ENCODE results near the gene RAVER2. TPM values are rescaled to one million over a fixed set of nuclear protein-coding genes. Genes with fewer than 3 reads are reported as not detected.

Gene RAVER2
- total RNA-seq, 1 experiment from 2014 or later: 13.3 TPM

DNA sequence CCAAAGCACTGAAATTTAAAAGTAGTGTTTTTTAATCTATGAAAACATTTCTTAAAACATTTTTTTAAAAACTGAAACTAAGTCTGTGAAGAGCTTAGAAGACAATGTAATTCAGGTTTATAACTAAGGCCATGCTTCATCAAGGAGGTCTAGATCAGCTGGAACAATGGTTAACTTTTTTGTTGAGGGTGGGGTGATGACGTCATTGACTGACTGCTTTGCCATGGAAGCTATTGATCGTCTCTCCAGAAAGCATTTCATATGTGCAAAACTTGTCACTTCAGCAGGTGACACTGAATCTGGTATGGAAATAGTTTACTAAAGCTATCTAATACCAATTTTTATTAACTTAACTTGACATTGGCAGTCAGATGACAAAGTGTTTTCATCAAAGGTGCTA is 21.0 kb downstream of the RAVER2 start:
- no peaks in the 10 kb centered on the region for H3K4me1 ChIP-seq (ENCODE audit: insufficient read depth, low read length)
- no peak overlapping the region for H4K8ac ChIP-seq (replicated peaks; ENCODE audit: insufficient read length, low read depth, low read length)
- DNase-seq: no peak
- no peak overlapping the region for H2BK120ac ChIP-seq (ENCODE audit: low read depth, low read length, poor library complexity, severe bottlenecking)
- H2BK20ac ChIP-seq (ENCODE audit: low read depth, low read length, poor library complexity, severe bottlenecking): no peak overlapping the region
- H2AFZ ChIP-seq (ENCODE audit: low read length): no peak overlapping the region
- H3K9me3 ChIP-seq (ENCODE audit: control insufficient read depth, low read depth, low read length): no peaks in the 10 kb centered on the region
- no peak overlapping the region for H2BK12ac ChIP-seq (ENCODE audit: insufficient read length, low read depth, low read length)
- H3K56ac ChIP-seq (ENCODE audit: insufficient read length, low read depth, low read length): no peak overlapping the region
- no peaks in the 10 kb centered on the region for H3K79me1 ChIP-seq (ENCODE audit: insufficient read depth, low read depth, low read length, poor library complexity, severe bottlenecking)
- H2AK5ac ChIP-seq (ENCODE audit: insufficient read length, low read length): no peak overlapping the region
- H3K27me3 ChIP-seq (ENCODE audit: insufficient read depth, low read length): no peaks in the 10 kb centered on the region
- no peak overlapping the region for H3K18ac ChIP-seq (ENCODE audit: insufficient read length, low read depth, low read length)
- Mint-ChIP-seq H3K9me3 (peaks cover 0 to 2% of the 10 kb centered on the region in 2 experiments; a peak in 1 of 5 replicates), H3K4me1 (no peaks in the 10 kb centered on the region; a peak in 1 of 4 replicates), H3K4me3 (no peak overlapping the region), H3K36me3 (ENCODE audit: insufficient read depth in 1 of 3, low read depth in 3 of 3) (peaks cover 10 to 19% (median 17%) of the 10 kb centered on the region in 3 experiments), H3K27ac (no peak overlapping the region), H3K27me3 (ENCODE audit: low read depth) (no peaks in the 10 kb centered on the region)
- WGBS (ENCODE audit: extremely low coverage, insufficient read length, low lambda C conversion rate): no CpG with 5 or more reads among the region's 2 CpGs
- H3K79me2 ChIP-seq (ENCODE audit: insufficient read depth, low read length): no peaks in the 10 kb centered on the region; the same call in 1 of the 2 replicates
- no peak overlapping the region for H3K14ac ChIP-seq (ENCODE audit: insufficient read depth, low read length)
- no peak overlapping the region for H4K91ac ChIP-seq (ENCODE audit: insufficient read length, low read depth, low read length)
- H3K4me2 ChIP-seq (ENCODE audit: insufficient read depth, insufficient read length, low read length): no peak overlapping the region
- no peak overlapping the region for H3K27ac ChIP-seq (ENCODE audit: insufficient read length, low read depth, low read length)
- H2BK15ac ChIP-seq (ENCODE audit: low read depth, low read length): no peak overlapping the region
- H3T11ph ChIP-seq (ENCODE audit: low read length): no peak overlapping the region
- TF ChIP-seq, protein P1, sequence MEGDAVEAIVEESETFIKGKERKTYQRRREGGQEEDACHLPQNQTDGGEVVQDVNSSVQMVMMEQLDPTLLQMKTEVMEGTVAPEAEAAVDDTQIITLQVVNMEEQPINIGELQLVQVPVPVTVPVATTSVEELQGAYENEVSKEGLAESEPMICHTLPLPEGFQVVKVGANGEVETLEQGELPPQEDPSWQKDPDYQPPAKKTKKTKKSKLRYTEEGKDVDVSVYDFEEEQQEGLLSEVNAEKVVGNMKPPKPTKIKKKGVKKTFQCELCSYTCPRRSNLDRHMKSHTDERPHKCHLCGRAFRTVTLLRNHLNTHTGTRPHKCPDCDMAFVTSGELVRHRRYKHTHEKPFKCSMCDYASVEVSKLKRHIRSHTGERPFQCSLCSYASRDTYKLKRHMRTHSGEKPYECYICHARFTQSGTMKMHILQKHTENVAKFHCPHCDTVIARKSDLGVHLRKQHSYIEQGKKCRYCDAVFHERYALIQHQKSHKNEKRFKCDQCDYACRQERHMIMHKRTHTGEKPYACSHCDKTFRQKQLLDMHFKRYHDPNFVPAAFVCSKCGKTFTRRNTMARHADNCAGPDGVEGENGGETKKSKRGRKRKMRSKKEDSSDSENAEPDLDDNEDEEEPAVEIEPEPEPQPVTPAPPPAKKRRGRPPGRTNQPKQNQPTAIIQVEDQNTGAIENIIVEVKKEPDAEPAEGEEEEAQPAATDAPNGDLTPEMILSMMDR (conservative IDR thresholded peaks at IDR 0.05): no peak
- H4K20me1 ChIP-seq (ENCODE audit: control insufficient read depth, insufficient read depth, insufficient read length): no peaks in the 10 kb centered on the region
- H3K23ac ChIP-seq (ENCODE audit: insufficient read length, low read depth, low read length): no peak overlapping the region
- H4K5ac ChIP-seq (ENCODE audit: insufficient read length, low read depth, low read length): no peak overlapping the region
- H3K23me2 ChIP-seq (ENCODE audit: insufficient read length, low read depth, low read length, poor library complexity, severe bottlenecking): no peaks in the 10 kb centered on the region
- H2BK5ac ChIP-seq (ENCODE audit: insufficient read length, low read length): no peak overlapping the region
- H3K9ac ChIP-seq (ENCODE audit: extremely low read depth, insufficient read length, low read length): no peak overlapping the region
- no peak overlapping the region for H3K4ac ChIP-seq (ENCODE audit: low read depth, low read length)

Measured in H9 (cell line).